ENCODE measurements around the gene B9D1.

DNA sequence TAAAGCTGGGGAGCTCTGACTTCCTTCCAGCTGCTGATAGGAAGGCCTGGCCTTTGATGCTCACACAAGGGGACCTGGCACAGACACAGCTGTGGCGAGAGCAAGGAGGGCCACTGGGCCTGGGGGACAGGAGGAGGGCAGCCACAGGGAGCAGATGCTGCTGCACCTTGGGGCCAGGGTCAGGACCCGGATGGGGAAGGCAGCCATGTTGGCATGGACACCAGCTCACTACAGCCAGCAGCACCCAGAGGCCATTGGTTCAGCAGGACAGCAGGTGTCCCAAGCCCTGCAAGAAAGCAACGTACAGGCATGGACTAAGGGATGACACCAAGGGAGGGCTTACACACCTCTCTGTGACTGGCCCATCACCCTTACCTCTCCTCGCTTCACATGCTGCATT lies 40.5 kb upstream of the B9D1 start:
- TF ChIP-seq, protein P1, sequence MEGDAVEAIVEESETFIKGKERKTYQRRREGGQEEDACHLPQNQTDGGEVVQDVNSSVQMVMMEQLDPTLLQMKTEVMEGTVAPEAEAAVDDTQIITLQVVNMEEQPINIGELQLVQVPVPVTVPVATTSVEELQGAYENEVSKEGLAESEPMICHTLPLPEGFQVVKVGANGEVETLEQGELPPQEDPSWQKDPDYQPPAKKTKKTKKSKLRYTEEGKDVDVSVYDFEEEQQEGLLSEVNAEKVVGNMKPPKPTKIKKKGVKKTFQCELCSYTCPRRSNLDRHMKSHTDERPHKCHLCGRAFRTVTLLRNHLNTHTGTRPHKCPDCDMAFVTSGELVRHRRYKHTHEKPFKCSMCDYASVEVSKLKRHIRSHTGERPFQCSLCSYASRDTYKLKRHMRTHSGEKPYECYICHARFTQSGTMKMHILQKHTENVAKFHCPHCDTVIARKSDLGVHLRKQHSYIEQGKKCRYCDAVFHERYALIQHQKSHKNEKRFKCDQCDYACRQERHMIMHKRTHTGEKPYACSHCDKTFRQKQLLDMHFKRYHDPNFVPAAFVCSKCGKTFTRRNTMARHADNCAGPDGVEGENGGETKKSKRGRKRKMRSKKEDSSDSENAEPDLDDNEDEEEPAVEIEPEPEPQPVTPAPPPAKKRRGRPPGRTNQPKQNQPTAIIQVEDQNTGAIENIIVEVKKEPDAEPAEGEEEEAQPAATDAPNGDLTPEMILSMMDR (IDR thresholded peaks at IDR 0.05): no peak
- TF ChIP-seq POLR2A (IDR thresholded peaks at IDR 0.05): no peak
